Esophagus muscularis mucosa (tissue), 4 donors: ENCODE data around the gene CLIC3.

Experiments used
- CTCF ChIP-seq, 3 experiments: fragments of 200-600 bp in 2 of 3; fragments of 450-650 bp in 1 of 3; sonication (generic) in 2 of 3; IDR thresholded peaks; one replicate each; pipeline ENCODE4 v1.5.1; 2017 to 2019; ENCODE audit warnings: antibody characterized with exemption in 3 of 3, mild to moderate bottlenecking in 2 of 3, moderate library complexity in 1 of 3
- EP300 ChIP-seq: sonication (generic); formaldehyde crosslinking; IDR thresholded peaks from one replicate; pipeline ENCODE4 v1.6.1; 2017; ENCODE audit warnings: antibody characterized with exemption
- POLR2A ChIP-seq: fragments of 450-650 bp; IDR thresholded peaks from one replicate; pipeline ENCODE4 v1.6.1; 2017; ENCODE audit warnings: antibody characterized with exemption, moderate library complexity, mild to moderate bottlenecking, low read depth
- POLR2AphosphoS5 ChIP-seq, 2 donors: sonication (generic); formaldehyde crosslinking; IDR thresholded peaks; one replicate each; pipeline ENCODE4 v1.6.1; 2017; ENCODE audit warnings: antibody characterized with exemption in 2 of 2

GRCh38 chr9:137019891-137020683, 23.7 kb upstream of the CLIC3 start:
- no peak for TF ChIP-seq POLR2AphosphoS5 (IDR thresholded peaks at IDR 0.05)
- TF ChIP-seq CTCF (IDR thresholded peaks at IDR 0.05) = no peak
- TF ChIP-seq POLR2A = no peak
- no peak for TF ChIP-seq EP300
